ENCODE results near the gene FBXO31. TPM values are rescaled to one million over a fixed set of nuclear protein-coding genes. Genes with fewer than 3 reads are reported as not detected.

Gene FBXO31
- total and polyA plus RNA-seq, 9 of the 15 experiments (the other 6 are each of a cell fraction or from before 2014, with no cell fraction given) = 0.18 to 33.3 (median 10.9) TPM

- Histone ChIP-seq H3K4me1 (replicated peaks in 1 of 2; ENCODE audit: control insufficient read depth in 2 of 2, insufficient read depth in 2 of 2, low read length in 2 of 2) (peaks cover 26 to 38% of the 10 kb centered on the region in 2 experiments), H3K27ac (ENCODE audit: extremely low read depth, low read depth, low read length) (peak overlapping the region; percentile 94), H3K9me3 (replicated peaks; ENCODE audit: control insufficient read depth, insufficient read depth, low read depth, low read length) (no peaks in the 10 kb centered on the region), H3K4me2 (ENCODE audit: insufficient read depth, low read length) (peak overlapping the region; percentile 83), H3K79me2 (ENCODE audit: control insufficient read depth, insufficient read depth, low read length) (peaks cover 48% of the 10 kb centered on the region), H3K4me3 (peak overlapping the region; percentile 89), H3K9me1 (ENCODE audit: control insufficient read depth, insufficient read depth, low read length) (no peaks in the 10 kb centered on the region), H3K9ac (ENCODE audit: insufficient read depth in 1 of 2, low read depth in 2 of 2, low read length in 2 of 2) (peak overlapping the region; percentile 93 to 94), H3K27me3 (ENCODE audit: control insufficient read depth in 2 of 2, insufficient read depth in 2 of 2, low read length in 2 of 2) (no peaks in the 10 kb centered on the region), H4K20me1 (replicated peaks; ENCODE audit: control insufficient read depth, insufficient read depth, low read length) (peaks cover 27% of the 10 kb centered on the region), H3K36me3 (ENCODE audit: control insufficient read depth, insufficient read depth, low read length) (peaks cover 17% of the 10 kb centered on the region), H2AFZ (ENCODE audit: low read depth, low read length) (peak overlapping the region; percentile 65)
- intact Hi-C loops (cut with micrococcal nuclease) (loop anchor here (5.0 kb wide), 2 partner anchors 101 to 246 kb away; partner anchors contain the start of gene ZCCHC14), in situ Hi-C loops (cut with MboI) (no loop called here)
- FAIRE-seq (no peak), ATAC-seq (peak; percentile 25), DNase-seq (ENCODE audit: extremely low read depth in 1 of 4, low spot score in 3 of 4) (peak in 2 of 4 experiments; percentile 56 to 74)
- WGBS (ENCODE audit: insufficient coverage, low coverage, missing lambda C conversion rate) = 6% methylated on average over 39 of the region's 44 CpGs
- TSS peak; percentile 94 for BruUV-seq (replicated peaks)
- CTCF ChIA-PET (ENCODE audit: low intra/inter-chr PET ratio) = no interaction called here
- POLR2A ChIA-PET = no interaction called here
- TF ChIP-seq TCF7 (IDR thresholded peaks at IDR 0.05; ENCODE audit: borderline replicate concordance) (peak; percentile 25; the same call in 1 of the 2 replicates), PRPF4 (IDR thresholded peaks at IDR 0.05; ENCODE audit: insufficient read depth, low read depth, low read length, poor library complexity, severe bottlenecking) (no peak), PCBP2 (IDR thresholded peaks at IDR 0.05; ENCODE audit: low read depth, low read length, poor library complexity, severe bottlenecking) (no peak), CBX3 (IDR thresholded peaks at IDR 0.05; ENCODE audit: borderline replicate concordance in 1 of 2, low read length in 2 of 2) (no peak), ELK1 (CRISPR knock-in tag; IDR thresholded peaks at IDR 0.05) (no peak), ILK (tag; IDR thresholded peaks at IDR 0.05; ENCODE audit: borderline replicate concordance, low read depth) (no peak), CHD4 (IDR thresholded peaks at IDR 0.05; ENCODE audit: insufficient read depth, insufficient replicate concordance, low read depth, low read length, poor library complexity, severe bottlenecking) (no peak), GATAD2B (IDR thresholded peaks at IDR 0.05; ENCODE audit: borderline replicate concordance) (peak; percentile 36), SOX6 (IDR thresholded peaks at IDR 0.05) (0 out of 2 replicates have a peak, but pooled peaks have one; percentile 11), NFXL1 (CRISPR knock-in tag; IDR thresholded peaks at IDR 0.05) (0 out of 2 replicates have a peak, but pooled peaks have one; percentile 56)
- TF ChIP-seq, protein P1, sequence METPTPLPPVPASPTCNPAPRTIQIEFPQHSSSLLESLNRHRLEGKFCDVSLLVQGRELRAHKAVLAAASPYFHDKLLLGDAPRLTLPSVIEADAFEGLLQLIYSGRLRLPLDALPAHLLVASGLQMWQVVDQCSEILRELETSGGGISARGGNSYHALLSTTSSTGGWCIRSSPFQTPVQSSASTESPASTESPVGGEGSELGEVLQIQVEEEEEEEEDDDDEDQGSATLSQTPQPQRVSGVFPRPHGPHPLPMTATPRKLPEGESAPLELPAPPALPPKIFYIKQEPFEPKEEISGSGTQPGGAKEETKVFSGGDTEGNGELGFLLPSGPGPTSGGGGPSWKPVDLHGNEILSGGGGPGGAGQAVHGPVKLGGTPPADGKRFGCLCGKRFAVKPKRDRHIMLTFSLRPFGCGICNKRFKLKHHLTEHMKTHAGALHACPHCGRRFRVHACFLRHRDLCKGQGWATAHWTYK (CRISPR knock-in tag; IDR thresholded peaks at IDR 0.05) = peak; percentile 88
- TF ChIP-seq, protein P2, sequence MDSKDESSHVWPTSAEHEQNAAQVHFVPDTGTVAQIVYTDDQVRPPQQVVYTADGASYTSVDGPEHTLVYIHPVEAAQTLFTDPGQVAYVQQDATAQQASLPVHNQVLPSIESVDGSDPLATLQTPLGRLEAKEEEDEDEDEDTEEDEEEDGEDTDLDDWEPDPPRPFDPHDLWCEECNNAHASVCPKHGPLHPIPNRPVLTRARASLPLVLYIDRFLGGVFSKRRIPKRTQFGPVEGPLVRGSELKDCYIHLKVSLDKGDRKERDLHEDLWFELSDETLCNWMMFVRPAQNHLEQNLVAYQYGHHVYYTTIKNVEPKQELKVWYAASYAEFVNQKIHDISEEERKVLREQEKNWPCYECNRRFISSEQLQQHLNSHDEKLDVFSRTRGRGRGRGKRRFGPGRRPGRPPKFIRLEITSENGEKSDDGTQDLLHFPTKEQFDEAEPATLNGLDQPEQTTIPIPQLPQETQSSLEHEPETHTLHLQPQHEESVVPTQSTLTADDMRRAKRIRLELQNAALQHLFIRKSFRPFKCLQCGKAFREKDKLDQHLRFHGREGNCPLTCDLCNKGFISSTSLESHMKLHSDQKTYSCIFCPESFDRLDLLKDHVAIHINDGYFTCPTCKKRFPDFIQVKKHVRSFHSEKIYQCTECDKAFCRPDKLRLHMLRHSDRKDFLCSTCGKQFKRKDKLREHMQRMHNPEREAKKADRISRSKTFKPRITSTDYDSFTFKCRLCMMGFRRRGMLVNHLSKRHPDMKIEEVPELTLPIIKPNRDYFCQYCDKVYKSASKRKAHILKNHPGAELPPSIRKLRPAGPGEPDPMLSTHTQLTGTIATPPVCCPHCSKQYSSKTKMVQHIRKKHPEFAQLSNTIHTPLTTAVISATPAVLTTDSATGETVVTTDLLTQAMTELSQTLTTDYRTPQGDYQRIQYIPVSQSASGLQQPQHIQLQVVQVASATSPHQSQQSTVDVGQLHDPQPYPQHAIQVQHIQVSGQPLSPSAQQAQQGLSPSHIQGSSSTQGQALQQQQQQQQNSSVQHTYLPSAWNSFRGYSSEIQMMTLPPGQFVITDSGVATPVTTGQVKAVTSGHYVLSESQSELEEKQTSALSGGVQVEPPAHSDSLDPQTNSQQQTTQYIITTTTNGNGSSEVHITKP (IDR thresholded peaks at IDR 0.05; ENCODE audit: partially characterized antibody) = no peak
- TF ChIP-seq, protein P3, sequence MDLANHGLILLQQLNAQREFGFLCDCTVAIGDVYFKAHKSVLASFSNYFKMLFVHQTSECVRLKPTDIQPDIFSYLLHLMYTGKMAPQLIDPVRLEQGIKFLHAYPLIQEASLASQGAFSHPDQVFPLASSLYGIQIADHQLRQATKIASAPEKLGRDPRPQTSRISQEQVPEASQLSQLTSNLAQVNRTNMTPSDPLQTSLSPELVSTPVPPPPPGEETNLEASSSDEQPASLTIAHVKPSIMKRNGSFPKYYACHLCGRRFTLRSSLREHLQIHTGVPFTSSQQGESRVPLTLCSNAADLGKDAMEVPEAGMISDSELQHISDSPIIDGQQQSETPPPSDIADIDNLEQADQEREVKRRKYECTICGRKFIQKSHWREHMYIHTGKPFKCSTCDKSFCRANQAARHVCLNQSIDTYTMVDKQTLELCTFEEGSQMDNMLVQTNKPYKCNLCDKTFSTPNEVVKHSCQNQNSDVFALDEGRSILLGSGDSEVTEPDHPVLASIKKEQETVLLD (IDR thresholded peaks at IDR 0.05) = peak; percentile 21; the same call in 1 of the 2 replicates
These were observed 7.9 kb upstream of the FBXO31 start for GRCh38 chr16:87391324-87391949.

Measured in K562 (cell line).